Measurements from ENCODE around the gene ATP5ME. TPM values are rescaled to one million over a fixed set of nuclear protein-coding genes. Genes with fewer than 3 reads are reported as not detected.
"Not testable (repeated sequence)": the region's sequence is repeated elsewhere in the genome, so short reads cannot be mapped to it uniquely, and the experiment has no call there.

Gene ATP5ME
- polyA plus RNA-seq, 2 donors, result 539 to 570 TPM

DNA sequence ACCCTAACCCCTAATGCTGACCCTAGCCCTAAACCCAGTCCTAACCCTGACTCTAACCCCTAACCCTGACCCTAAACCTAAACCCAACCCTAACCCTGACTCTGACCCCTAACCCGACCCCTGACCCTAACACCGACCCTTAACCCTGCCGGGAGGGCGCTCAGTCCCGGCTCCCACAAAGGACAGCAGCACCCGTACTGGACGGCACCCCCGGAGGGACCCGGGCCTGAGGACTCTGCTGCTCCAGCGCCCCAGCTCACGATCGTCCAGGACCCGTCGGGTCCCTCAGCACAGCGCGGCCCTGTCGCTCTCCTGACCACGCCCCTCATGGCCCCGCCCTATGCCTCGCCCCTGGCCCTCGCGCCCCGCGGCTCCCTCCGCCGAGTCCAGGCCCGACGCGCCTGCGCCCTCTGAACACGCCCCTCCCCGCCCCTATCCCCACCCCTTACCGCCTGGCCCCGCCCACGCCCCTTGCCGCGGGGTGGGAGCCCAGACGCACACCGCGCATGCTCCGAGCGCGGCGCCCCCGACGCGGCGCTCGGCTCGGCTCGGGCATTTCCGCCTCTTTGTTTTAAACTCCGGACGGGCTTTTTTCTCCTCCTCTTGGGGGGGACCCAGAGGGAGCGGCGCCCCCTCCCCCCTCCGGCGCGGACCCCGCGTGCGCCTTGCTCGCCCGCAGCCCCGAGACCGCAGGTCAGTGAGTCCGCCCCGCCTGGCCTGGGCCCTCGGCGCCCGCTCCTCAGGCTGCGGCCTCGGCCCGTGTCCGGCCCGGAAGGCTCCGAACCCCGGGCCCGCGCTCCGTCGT lies 31.4 kb upstream of the ATP5ME start, which contains the start of gene PCGF3:
Gene PCGF3 (plus strand): TSS at position 555 of the 805 bp plus-strand sequence. CDS start 27,849 bp downstream, outside the sequence.
- no peaks in the 10 kb centered on the region for H3K9me3 ChIP-seq (ENCODE audit: control insufficient read depth in 2 of 2, insufficient read depth in 1 of 2, low read depth in 1 of 2, low read length in 1 of 2)
- 2% methylated on average over 76 to 82 of the region's 82 CpGs for WGBS, 2 donors
- peaks cover 10 to 16% of the 10 kb centered on the region in 2 donors for H3K4me1 ChIP-seq (ENCODE audit: control insufficient read depth in 2 of 2, insufficient read depth in 2 of 2, low read length in 1 of 2)
- H3K27ac ChIP-seq (ENCODE audit: low read depth in 2 of 2, low read length in 1 of 2), result peak within 1 kb of the TSS; percentile 76 to 84
- no peaks in the 10 kb centered on the region for H3K27me3 ChIP-seq (ENCODE audit: control insufficient read depth in 1 of 2, insufficient read depth in 2 of 2, low read length in 2 of 2)
- peaks cover 0 to 2% of the 10 kb centered on the region in 2 donors for H3K36me3 ChIP-seq (ENCODE audit: control insufficient read depth in 2 of 2, insufficient read depth in 2 of 2, low read length in 1 of 2)
- H3K4me3 ChIP-seq (ENCODE audit: low read depth in 1 of 2, low read length in 2 of 2), result peak within 1 kb of the TSS; percentile 86 to 97

DNA sequence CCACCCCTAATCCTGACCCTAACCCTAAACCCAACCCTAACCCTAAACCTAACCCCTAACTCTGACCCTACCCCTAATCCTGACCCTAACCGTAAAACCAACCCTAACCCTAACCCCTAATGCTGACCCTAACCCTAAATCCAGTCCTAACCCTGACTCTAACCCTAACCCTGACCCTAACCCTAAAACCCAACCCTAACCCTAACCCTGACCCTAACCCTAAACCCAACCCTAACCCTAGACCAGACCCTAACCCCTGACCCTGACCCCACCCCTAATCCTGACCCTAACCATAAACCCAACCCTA lies 30.8 kb upstream of the ATP5ME start:
- H3K27me3 ChIP-seq (ENCODE audit: control insufficient read depth in 1 of 2, insufficient read depth in 2 of 2, low read length in 2 of 2), result no peaks in the 10 kb centered on the region
- H3K4me3 ChIP-seq (ENCODE audit: low read depth in 1 of 2, low read length in 2 of 2), result peak overlapping the region; percentile 62 to 86
- WGBS, 2 donors, result 95 to 96% methylated on average over 1 of the region's 1 CpG
- H3K36me3 ChIP-seq (ENCODE audit: control insufficient read depth in 2 of 2, insufficient read depth in 2 of 2, low read length in 1 of 2), result no peaks in the 10 kb centered on the region
- H3K4me1 ChIP-seq (ENCODE audit: control insufficient read depth in 2 of 2, insufficient read depth in 2 of 2, low read length in 1 of 2), result peaks cover 10 to 16% of the 10 kb centered on the region in 2 donors
- no peaks in the 10 kb centered on the region for H3K9me3 ChIP-seq (ENCODE audit: control insufficient read depth in 2 of 2, insufficient read depth in 1 of 2, low read depth in 1 of 2, low read length in 1 of 2)
- H3K27ac ChIP-seq (ENCODE audit: low read depth in 2 of 2, low read length in 1 of 2), result no peak overlapping the region

DNA sequence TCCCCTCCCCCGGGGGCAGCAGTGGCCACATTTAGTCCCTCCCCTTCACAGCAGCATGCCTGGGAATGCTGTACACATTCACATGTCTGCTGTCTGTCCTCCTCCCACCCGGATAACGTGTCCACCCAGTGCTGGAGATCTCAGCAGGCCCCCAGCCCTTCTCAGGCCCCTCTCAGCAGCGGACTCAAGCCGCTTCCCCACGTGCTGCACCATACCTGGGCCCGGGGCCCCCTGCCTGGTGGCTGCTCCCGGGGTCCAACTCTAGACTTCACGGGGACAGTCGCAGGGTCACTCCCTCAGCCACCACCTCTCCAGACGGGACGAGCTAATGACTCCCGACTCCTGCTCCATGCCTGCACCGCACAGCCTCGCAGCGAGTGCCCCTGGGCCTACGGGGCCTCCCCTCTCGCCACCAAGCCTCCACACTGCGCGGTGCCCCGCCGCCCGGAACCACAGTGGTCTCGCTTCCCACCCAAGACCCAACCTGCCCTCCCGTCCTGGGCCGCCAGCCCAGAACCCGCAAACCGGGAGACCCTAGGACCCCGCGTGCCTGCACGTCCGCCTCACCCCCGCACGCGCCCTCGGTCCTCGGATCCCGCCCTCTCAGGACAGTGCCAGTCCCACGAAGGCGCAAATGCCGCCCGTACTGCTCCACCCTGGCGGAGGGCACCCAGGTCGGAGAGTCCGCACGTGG lies 30.3 kb upstream of the ATP5ME start:
- peaks cover 9 to 16% of the 10 kb centered on the region in 2 donors for H3K4me1 ChIP-seq (ENCODE audit: control insufficient read depth in 2 of 2, insufficient read depth in 2 of 2, low read length in 1 of 2)
- no peak overlapping the region for H3K4me3 ChIP-seq (ENCODE audit: low read depth in 1 of 2, low read length in 2 of 2)
- no peaks in the 10 kb centered on the region for H3K9me3 ChIP-seq (ENCODE audit: control insufficient read depth in 2 of 2, insufficient read depth in 1 of 2, low read depth in 1 of 2, low read length in 1 of 2)
- no peaks in the 10 kb centered on the region for H3K36me3 ChIP-seq (ENCODE audit: control insufficient read depth in 2 of 2, insufficient read depth in 2 of 2, low read length in 1 of 2)
- WGBS, 2 donors, result 91 to 92% methylated on average over 46 of the region's 46 CpGs
- no peaks in the 10 kb centered on the region for H3K27me3 ChIP-seq (ENCODE audit: control insufficient read depth in 1 of 2, insufficient read depth in 2 of 2, low read length in 2 of 2)
- no peak overlapping the region for H3K27ac ChIP-seq (ENCODE audit: low read depth in 2 of 2, low read length in 1 of 2)

DNA sequence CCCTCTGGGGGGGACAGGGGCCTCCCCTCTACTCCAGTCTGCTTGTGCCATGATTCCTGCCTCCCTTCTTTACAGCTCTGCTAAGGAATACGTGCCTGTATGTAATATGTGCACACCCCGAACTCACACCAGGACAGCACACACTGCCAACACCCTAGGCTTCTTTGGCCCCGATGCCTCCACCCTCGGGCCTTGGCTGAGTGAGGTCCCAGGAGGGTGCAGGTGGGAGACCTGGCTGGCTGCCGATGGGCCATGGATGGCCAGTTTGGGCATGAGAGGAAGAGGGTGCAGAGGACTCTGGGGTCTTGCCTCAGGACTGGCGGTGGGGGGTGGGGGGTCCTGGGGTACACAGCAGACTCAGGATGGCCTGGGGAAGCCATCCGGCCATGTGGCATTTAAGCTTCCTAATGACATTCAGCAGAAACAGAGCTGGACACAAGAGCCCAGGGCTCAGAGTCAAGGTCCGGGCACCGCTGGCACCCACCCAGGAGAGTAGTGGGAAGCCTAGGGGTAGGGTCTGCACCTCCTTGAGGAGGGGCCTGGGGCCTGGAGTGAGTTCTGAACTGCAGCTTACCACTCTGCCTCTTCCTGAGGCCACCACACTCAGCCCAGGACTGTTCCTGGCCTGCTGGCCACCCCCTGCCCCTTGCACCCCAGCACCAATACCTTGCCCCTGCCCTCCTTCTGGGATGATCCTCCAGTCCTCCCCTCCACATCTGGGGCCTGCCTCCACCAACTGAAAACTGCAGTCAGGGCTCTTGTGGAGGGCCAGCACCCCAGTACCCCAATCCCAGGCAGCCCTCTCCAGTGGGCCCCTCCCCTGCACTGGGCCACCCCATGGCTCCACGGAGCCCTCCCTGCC lies 29.5 kb upstream of the ATP5ME start:
- Histone ChIP-seq H3K4me1 (ENCODE audit: control insufficient read depth in 2 of 2, insufficient read depth in 2 of 2, low read length in 1 of 2) (peaks cover 8 to 15% of the 10 kb centered on the region in 2 donors), H3K27ac (ENCODE audit: low read depth in 2 of 2, low read length in 1 of 2) (no peak overlapping the region), H3K9me3 (ENCODE audit: control insufficient read depth in 2 of 2, insufficient read depth in 1 of 2, low read depth in 1 of 2, low read length in 1 of 2) (no peaks in the 10 kb centered on the region), H3K36me3 (ENCODE audit: control insufficient read depth in 2 of 2, insufficient read depth in 2 of 2, low read length in 1 of 2) (no peaks in the 10 kb centered on the region), H3K27me3 (ENCODE audit: control insufficient read depth in 1 of 2, insufficient read depth in 2 of 2, low read length in 2 of 2) (no peaks in the 10 kb centered on the region), H3K4me3 (ENCODE audit: low read depth in 1 of 2, low read length in 2 of 2) (no peak overlapping the region)
- 71 to 78% methylated on average over 10 of the region's 10 CpGs for WGBS, 2 donors

DNA sequence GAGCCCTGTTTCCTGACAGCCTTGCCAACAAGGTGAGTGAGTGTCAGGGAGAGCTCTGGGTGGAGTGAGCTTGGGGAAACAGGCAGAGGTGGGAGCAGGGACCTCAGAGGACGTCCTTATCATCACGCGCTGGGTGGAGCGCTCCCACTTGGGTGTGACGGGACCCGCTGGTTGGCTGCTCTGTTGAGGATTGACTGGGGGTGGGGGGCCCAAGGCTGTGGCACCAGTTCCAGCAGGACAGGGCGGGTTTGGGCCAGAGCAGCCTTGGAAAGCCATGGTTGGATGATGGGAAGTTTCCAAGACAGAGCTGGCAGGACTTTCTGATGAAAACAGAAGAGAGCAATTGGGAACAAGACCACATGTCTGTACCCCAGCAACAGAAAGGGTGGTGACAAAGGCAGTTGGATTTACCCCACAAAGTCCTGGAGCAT lies 28.6 kb upstream of the ATP5ME start:
- 73 to 77% methylated on average over 7 of the region's 7 CpGs for WGBS, 2 donors
- H3K27ac ChIP-seq (ENCODE audit: low read depth in 2 of 2, low read length in 1 of 2), result no peak overlapping the region
- peaks cover 7 to 9% of the 10 kb centered on the region in 2 donors for H3K4me1 ChIP-seq (ENCODE audit: control insufficient read depth in 2 of 2, insufficient read depth in 2 of 2, low read length in 1 of 2)
- no peaks in the 10 kb centered on the region for H3K27me3 ChIP-seq (ENCODE audit: control insufficient read depth in 1 of 2, insufficient read depth in 2 of 2, low read length in 2 of 2)
- no peak overlapping the region for H3K4me3 ChIP-seq (ENCODE audit: low read depth in 1 of 2, low read length in 2 of 2)
- no peaks in the 10 kb centered on the region for H3K9me3 ChIP-seq (ENCODE audit: control insufficient read depth in 2 of 2, insufficient read depth in 1 of 2, low read depth in 1 of 2, low read length in 1 of 2)
- no peaks in the 10 kb centered on the region for H3K36me3 ChIP-seq (ENCODE audit: control insufficient read depth in 2 of 2, insufficient read depth in 2 of 2, low read length in 1 of 2)

DNA sequence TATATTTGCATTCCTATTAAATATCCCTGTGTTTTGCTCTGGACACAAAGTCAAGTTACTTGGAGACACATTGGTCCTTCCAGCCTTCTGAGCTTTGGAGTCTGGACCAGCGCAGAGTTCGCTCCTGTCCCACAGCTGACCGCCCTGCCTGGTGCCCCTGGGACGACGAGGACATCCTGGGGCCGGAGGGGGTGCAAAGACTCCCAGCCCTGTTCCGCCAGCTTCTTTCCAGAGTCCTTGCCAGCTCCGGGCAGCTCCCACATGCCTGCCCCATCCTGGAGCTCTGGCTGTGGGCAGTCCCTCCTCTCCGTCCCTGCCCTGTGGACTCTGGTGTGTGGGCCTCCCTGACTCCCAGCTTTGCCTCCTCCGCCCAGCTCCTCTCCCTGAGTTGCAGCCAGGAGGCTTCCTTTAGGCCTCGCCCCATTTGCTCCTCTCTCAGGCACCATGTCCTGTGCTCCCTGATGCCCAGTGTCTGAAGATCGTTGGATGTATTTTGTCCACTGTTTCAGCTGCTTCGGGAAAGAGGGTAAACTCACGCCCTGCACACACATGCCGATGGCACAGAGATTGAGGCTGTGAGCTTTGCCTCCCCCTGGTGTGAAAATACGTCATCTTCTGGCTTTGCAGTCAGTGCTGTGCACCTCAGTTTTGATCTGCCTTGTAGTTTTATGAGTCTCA lies 26.6 kb upstream of the ATP5ME start:
- 74 to 81% methylated on average over 16 of the region's 16 CpGs for WGBS, 2 donors
- Histone ChIP-seq H3K4me1 (ENCODE audit: control insufficient read depth in 2 of 2, insufficient read depth in 2 of 2, low read length in 1 of 2) (peaks cover 0 to 2% of the 10 kb centered on the region in 2 donors), H3K9me3 (ENCODE audit: control insufficient read depth in 2 of 2, insufficient read depth in 1 of 2, low read depth in 1 of 2, low read length in 1 of 2) (no peaks in the 10 kb centered on the region), H3K4me3 (ENCODE audit: low read depth in 1 of 2, low read length in 2 of 2) (no peak overlapping the region), H3K27ac (ENCODE audit: low read depth in 2 of 2, low read length in 1 of 2) (no peak overlapping the region), H3K27me3 (ENCODE audit: control insufficient read depth in 1 of 2, insufficient read depth in 2 of 2, low read length in 2 of 2) (no peaks in the 10 kb centered on the region), H3K36me3 (ENCODE audit: control insufficient read depth in 2 of 2, insufficient read depth in 2 of 2, low read length in 1 of 2) (no peaks in the 10 kb centered on the region)

DNA sequence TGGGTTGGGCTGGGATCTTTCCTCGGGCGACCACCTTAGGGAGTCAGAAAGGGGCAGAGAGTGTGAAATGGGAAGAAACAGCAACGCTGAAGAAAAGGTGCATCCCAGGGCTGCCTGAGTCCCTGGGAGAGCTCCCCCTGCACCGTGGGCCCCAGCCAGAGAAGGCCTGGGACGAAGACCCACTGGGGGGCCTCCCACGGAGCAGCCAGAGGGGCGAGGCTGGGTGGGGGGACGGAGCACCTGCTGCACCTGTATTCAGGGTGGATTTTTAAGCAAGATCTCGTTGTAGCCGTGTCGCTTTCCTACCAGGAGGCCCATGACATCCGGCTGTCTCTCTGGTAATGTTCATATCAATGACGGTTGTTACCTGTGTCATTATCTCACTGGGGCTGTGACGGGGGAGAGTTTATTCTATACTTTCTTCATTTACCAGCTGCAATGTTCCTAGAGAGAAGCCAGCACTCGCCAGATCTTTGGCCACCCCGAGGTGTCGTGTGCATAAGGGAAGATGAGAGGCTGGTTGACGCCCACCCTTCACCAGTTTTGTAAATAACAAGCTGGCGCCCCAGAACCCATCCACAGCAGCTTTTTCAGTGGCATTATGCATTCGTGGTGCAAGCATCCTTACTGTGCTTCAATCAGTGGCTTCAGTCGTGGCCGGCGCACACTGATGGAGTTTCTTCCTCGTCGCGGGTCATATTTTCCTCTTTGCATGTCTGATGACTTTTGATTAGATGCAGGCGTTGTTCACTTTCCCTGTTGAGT lies 25.9 kb upstream of the ATP5ME start:
- WGBS, 2 donors, result 81 to 86% methylated on average over 27 of the region's 27 CpGs
- Histone ChIP-seq H3K9me3 (ENCODE audit: control insufficient read depth in 2 of 2, insufficient read depth in 1 of 2, low read depth in 1 of 2, low read length in 1 of 2) (no peaks in the 10 kb centered on the region), H3K4me3 (ENCODE audit: low read depth in 1 of 2, low read length in 2 of 2) (no peak overlapping the region), H3K27me3 (ENCODE audit: control insufficient read depth in 1 of 2, insufficient read depth in 2 of 2, low read length in 2 of 2) (no peaks in the 10 kb centered on the region), H3K4me1 (ENCODE audit: control insufficient read depth in 2 of 2, insufficient read depth in 2 of 2, low read length in 1 of 2) (no peaks in the 10 kb centered on the region), H3K27ac (ENCODE audit: low read depth in 2 of 2, low read length in 1 of 2) (peak overlapping the region; percentile 61 to 76), H3K36me3 (ENCODE audit: control insufficient read depth in 2 of 2, insufficient read depth in 2 of 2, low read length in 1 of 2) (no peaks in the 10 kb centered on the region)

DNA sequence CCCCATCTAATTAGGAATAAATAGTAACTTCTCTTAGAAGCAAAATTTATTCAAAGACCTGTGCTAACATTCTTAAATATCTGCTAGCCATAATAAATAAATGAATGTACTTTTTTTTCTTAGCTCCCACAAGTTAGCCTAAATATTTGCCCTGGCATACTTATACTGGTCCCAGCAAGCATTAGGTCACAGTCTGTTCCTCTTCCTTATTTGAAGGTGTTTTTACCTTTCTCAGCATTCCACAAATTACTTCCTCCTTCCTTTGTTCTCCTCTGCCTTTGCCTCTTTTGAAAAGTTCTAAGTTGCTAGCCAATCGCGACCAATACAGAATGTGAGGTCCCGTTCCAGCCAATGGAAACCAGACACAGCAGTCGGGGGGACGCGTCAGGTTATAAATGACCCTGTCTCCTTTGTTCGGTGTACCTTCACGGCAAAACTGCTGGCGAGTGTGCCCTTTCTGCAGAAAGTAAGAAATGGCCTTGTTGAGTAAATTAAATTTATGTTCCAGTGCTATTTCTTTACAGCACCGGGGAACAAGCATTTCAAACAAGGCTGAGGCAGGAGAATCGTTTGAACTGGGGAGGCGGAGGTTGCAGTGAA lies 20.4 kb upstream of the ATP5ME start:
- H3K27me3 ChIP-seq (ENCODE audit: control insufficient read depth in 1 of 2, insufficient read depth in 2 of 2, low read length in 2 of 2); H3K4me1 ChIP-seq (ENCODE audit: control insufficient read depth in 2 of 2, insufficient read depth in 2 of 2, low read length in 1 of 2); H3K27ac ChIP-seq (ENCODE audit: low read depth in 2 of 2, low read length in 1 of 2); H3K36me3 ChIP-seq (ENCODE audit: control insufficient read depth in 2 of 2, insufficient read depth in 2 of 2, low read length in 1 of 2); H3K4me3 ChIP-seq (ENCODE audit: low read depth in 1 of 2, low read length in 2 of 2); H3K9me3 ChIP-seq (ENCODE audit: control insufficient read depth in 2 of 2, insufficient read depth in 1 of 2, low read depth in 1 of 2, low read length in 1 of 2): not testable (repeated sequence)
- WGBS, 2 donors, result 83 to 89% methylated on average over 12 of the region's 12 CpGs
